C4-2B (cell line): ENCODE measurements around the gene HELQ.

Source experiments
- ZFX ChIP-seq: fragments of 450-650 bp; IDR thresholded peaks from 2 replicates; pipeline ENCODE4 v1.6.1; 2017
- TF ChIP-seq, protein P1 (sequence below): fragments of 450-650 bp; conservative IDR thresholded peaks from 2 replicates; pipeline ENCODE4 v1.5.1; 2017; ENCODE audit warnings: mild to moderate bottlenecking

DNA sequence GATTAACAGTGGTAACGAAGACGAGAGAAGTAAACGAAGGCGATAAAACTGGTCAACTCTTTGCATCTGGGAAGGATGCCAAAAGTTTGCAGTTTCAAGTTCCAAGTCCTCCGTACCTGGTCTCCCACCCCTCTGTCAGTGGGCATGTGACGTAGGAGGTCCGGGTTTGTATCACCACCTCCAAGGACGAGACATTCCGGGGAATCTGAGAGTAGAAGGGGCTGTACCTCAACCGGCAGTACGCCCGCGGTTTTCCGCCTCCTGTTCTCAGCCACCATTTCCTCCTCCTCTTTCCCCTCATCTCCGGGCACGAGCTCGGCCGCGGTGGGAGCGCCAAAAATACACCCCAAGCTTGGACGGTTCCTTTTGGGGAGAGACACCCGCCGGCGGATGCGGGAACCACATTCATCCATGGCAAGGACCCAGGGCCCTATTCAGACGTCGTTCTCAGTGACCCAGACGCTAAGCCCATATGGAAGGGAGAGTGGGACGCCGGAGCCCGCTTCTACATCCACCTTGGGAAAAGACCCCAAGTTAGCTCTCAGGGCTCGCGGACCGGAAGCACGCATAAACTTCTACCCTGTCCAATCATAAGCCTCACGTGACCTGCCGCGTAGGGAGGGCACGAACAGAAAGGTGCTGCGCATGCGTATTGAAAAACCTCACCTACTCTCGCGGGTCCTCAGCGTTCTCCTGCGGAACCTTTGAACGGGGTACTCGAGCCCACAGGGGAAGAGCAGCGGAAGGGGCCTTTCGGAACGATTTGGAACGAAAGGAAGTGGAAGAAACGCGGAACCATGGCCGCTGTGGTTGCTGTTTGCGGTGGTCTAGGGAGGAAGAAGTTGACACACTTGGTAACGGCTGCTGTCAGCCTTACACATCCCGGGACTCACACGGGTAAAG is at the start of gene HELQ, which contains the start of gene MRPS18C:
- TF ChIP-seq, protein P1, sequence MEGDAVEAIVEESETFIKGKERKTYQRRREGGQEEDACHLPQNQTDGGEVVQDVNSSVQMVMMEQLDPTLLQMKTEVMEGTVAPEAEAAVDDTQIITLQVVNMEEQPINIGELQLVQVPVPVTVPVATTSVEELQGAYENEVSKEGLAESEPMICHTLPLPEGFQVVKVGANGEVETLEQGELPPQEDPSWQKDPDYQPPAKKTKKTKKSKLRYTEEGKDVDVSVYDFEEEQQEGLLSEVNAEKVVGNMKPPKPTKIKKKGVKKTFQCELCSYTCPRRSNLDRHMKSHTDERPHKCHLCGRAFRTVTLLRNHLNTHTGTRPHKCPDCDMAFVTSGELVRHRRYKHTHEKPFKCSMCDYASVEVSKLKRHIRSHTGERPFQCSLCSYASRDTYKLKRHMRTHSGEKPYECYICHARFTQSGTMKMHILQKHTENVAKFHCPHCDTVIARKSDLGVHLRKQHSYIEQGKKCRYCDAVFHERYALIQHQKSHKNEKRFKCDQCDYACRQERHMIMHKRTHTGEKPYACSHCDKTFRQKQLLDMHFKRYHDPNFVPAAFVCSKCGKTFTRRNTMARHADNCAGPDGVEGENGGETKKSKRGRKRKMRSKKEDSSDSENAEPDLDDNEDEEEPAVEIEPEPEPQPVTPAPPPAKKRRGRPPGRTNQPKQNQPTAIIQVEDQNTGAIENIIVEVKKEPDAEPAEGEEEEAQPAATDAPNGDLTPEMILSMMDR, result no peak; the same call in 1 of the 2 replicates
- no peak for TF ChIP-seq ZFX
